ENCODE measurements around the gene ACTMAP. TPM values are rescaled to one million over a fixed set of nuclear protein-coding genes. Genes with fewer than 3 reads are reported as not detected.

The ACTMAP gene
- total and polyA plus RNA-seq, 2 of the 13 experiments (the other 11 are each of a cell fraction or from before 2014, with no cell fraction given), result 2.2 to 7.9 TPM

DNA sequence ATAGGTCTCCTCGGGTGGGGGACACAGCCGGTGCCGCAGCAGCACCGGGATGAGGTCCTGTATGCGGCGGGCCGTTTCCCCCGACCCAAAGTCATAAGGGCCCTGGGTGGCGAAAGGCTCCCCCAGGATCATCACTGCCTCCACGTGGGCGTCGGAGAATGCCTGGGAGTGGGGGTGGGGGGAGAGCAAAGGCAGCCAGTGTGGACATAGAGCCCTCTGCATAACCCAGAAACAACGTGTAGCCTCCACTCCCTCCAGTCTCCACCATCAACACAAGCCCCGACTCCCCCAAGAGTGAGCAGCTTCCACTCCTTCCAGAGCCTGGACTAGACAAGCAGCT, 58.1 kb downstream of the ACTMAP start (continued):
- TF ChIP-seq, protein P1, sequence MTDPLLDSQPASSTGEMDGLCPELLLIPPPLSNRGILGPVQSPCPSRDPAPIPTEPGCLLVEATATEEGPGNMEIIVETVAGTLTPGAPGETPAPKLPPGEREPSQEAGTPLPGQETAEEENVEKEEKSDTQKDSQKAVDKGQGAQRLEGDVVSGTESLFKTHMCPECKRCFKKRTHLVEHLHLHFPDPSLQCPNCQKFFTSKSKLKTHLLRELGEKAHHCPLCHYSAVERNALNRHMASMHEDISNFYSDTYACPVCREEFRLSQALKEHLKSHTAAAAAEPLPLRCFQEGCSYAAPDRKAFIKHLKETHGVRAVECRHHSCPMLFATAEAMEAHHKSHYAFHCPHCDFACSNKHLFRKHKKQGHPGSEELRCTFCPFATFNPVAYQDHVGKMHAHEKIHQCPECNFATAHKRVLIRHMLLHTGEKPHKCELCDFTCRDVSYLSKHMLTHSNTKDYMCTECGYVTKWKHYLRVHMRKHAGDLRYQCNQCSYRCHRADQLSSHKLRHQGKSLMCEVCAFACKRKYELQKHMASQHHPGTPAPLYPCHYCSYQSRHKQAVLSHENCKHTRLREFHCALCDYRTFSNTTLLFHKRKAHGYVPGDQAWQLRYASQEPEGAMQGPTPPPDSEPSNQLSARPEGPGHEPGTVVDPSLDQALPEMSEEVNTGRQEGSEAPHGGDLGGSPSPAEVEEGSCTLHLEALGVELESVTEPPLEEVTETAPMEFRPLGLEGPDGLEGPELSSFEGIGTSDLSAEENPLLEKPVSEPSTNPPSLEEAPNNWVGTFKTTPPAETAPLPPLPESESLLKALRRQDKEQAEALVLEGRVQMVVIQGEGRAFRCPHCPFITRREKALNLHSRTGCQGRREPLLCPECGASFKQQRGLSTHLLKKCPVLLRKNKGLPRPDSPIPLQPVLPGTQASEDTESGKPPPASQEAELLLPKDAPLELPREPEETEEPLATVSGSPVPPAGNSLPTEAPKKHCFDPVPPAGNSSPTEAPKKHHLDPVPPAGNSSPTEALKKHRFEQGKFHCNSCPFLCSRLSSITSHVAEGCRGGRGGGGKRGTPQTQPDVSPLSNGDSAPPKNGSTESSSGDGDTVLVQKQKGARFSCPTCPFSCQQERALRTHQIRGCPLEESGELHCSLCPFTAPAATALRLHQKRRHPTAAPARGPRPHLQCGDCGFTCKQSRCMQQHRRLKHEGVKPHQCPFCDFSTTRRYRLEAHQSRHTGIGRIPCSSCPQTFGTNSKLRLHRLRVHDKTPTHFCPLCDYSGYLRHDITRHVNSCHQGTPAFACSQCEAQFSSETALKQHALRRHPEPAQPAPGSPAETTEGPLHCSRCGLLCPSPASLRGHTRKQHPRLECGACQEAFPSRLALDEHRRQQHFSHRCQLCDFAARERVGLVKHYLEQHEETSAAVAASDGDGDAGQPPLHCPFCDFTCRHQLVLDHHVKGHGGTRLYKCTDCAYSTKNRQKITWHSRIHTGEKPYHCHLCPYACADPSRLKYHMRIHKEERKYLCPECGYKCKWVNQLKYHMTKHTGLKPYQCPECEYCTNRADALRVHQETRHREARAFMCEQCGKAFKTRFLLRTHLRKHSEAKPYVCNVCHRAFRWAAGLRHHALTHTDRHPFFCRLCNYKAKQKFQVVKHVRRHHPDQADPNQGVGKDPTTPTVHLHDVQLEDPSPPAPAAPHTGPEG (CRISPR knock-in tag; IDR thresholded peaks at IDR 0.05), result no peak

DNA sequence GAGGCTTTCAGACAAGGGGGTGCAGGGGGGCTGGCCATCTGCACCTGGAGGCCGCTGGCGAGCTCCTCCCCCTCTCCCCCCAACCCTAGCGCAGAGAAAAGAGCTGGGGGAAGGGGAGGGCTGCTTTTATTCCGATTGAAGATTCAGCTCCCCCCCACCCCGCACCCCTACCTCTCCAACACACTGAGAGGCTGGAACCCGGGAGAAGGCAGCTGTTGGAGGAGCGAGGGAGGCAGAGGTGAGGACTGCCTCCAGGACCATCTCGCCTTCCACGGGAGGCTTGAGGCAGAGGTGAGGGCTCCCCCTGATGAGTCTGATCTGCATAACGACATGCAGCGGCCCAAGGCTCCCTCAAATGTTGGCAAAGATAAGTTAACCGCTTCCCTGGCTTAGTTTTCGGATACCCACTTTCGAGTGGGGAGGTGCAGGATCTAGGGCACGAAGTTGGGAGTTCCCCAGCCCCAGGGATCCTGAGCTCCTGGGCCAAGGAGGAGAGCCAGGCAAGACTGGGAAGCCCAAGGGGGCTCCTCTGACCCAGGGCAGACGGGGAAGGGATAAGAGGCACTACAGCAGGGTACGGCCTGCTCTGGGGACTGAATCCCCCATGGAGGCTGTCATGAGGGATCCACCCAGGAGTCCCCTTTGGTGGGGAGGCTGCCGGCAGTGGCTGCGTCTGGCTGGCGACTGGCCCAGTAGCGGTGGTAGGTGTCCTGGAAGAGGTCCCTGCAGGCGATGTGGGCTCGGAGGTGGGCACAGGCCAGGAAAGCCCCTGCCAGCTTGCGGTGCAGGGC, 58.7 kb downstream of the ACTMAP start:
- Histone ChIP-seq H3K9ac (ENCODE audit: insufficient read depth, low read depth, low read length) (no peak overlapping the region), H3K4me1 (ENCODE audit: insufficient read depth, low read length) (no peaks in the 10 kb centered on the region), H3K27me3 (ENCODE audit: control insufficient read depth in 1 of 2, insufficient read depth in 2 of 2, low read length in 2 of 2) (no peaks in the 10 kb centered on the region; a peak in 1 of 5 replicates), H3K4me3 (replicated peaks in 1 of 3; ENCODE audit: insufficient read depth in 1 of 3, low read depth in 2 of 3, low read length in 3 of 3) (no peak overlapping the region), H3K27ac (ENCODE audit: extremely low read length, insufficient read depth, low read length) (no peak overlapping the region), H3K4me2 (ENCODE audit: low read depth, low read length) (no peak overlapping the region), H3K79me2 (ENCODE audit: insufficient read depth, low read length) (no peaks in the 10 kb centered on the region), H3K36me3 (replicated peaks in 1 of 2; ENCODE audit: control insufficient read depth in 1 of 2, insufficient read depth in 2 of 2, low read length in 2 of 2) (peaks cover 3 to 5% of the 10 kb centered on the region in 2 experiments; a peak in 3 of 5 replicates), H4K20me1 (ENCODE audit: insufficient read depth, low read length) (no peaks in the 10 kb centered on the region), H3K9me3 (ENCODE audit: low read length) (no peaks in the 10 kb centered on the region), H2AFZ (ENCODE audit: low read length) (no peak overlapping the region)
- DNase-seq (ENCODE audit: low spot score), result no peak
- intact Hi-C loops (cut with micrococcal nuclease; ENCODE audit: unreplicated experiment), result no loop called here
- TF ChIP-seq, protein P2, sequence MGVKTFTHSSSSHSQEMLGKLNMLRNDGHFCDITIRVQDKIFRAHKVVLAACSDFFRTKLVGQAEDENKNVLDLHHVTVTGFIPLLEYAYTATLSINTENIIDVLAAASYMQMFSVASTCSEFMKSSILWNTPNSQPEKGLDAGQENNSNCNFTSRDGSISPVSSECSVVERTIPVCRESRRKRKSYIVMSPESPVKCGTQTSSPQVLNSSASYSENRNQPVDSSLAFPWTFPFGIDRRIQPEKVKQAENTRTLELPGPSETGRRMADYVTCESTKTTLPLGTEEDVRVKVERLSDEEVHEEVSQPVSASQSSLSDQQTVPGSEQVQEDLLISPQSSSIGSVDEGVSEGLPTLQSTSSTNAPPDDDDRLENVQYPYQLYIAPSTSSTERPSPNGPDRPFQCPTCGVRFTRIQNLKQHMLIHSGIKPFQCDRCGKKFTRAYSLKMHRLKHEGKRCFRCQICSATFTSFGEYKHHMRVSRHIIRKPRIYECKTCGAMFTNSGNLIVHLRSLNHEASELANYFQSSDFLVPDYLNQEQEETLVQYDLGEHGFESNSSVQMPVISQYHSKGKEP (CRISPR knock-in tag; IDR thresholded peaks at IDR 0.05), result no peak
- TF ChIP-seq ZNF331 (CRISPR knock-in tag; IDR thresholded peaks at IDR 0.05) (no peak), ZSCAN30 (CRISPR knock-in tag; IDR thresholded peaks at IDR 0.05) (no peak)
- TF ChIP-seq, protein P3, sequence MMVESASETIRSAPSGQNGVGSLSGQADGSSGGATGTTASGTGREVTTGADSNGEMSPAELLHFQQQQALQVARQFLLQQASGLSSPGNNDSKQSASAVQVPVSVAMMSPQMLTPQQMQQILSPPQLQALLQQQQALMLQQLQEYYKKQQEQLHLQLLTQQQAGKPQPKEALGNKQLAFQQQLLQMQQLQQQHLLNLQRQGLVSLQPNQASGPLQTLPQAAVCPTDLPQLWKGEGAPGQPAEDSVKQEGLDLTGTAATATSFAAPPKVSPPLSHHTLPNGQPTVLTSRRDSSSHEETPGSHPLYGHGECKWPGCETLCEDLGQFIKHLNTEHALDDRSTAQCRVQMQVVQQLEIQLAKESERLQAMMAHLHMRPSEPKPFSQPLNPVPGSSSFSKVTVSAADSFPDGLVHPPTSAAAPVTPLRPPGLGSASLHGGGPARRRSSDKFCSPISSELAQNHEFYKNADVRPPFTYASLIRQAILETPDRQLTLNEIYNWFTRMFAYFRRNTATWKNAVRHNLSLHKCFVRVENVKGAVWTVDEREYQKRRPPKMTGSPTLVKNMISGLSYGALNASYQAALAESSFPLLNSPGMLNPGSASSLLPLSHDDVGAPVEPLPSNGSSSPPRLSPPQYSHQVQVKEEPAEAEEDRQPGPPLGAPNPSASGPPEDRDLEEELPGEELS (CRISPR knock-in tag; IDR thresholded peaks at IDR 0.05), result no peak
- ChIA-PET POLR2A (no interaction called here), CTCF (ENCODE audit: low intra/inter-chr PET ratio, low total read pairs) (no interaction called here)
- no TSS peak for BruUV-seq (replicated peaks)
- ATAC-seq, result no peak
- in situ Hi-C loops (cut with HindIII; ENCODE audit: extremely low pct_ligation_motif_present, low pct_unique_long_range_greater_than_20kb), result no loop called here
- no peak for FAIRE-seq
- WGBS (ENCODE audit: low lambda C conversion rate), result 99% methylated on average over 13 of the region's 24 CpGs
